PC-9 (cell line): ENCODE measurements around the gene CBFA2T3. TPM values are rescaled to one million over a fixed set of nuclear protein-coding genes. Genes with fewer than 3 reads are reported as not detected.

Experiments
- BruUV-seq: library from RNA; stranded (reverse); fragments of 400-500 nt; replicated peaks from 2 replicates; lab custom pipeline; 2021; lab: Mats Ljungman, UMichigan
- CTCF ChIA-PET: fragments of 300-600 bp; sonication (Branson Sonifier 250); formaldehyde crosslinking; loops from one replicate; lab custom pipeline; 2022; ENCODE audit warnings: antibody characterized with exemption; lab: Charles Lee
- POLR2A ChIA-PET: fragments of 300-600 bp; sonication (Branson Sonifier 250); formaldehyde crosslinking; loops from one replicate; lab custom pipeline; 2022; ENCODE audit warnings: antibody characterized with exemption; ENCODE audit not compliant: unreplicated experiment; lab: Charles Lee
- DNase-seq, 2 experiments: peaks; one replicate each; pipeline versions ENCODE4 v3.0.0 to v3.0.0-alpha.2; 2015 to 2022; ENCODE audit warnings: mixed read lengths in 1 of 2
- H2AFZ ChIP-seq: fragments of 200-600 bp; sonication (generic); 2 replicates; pipeline ENCODE4 v1.8.1; 2017; ENCODE audit warnings: antibody characterized with exemption
- H3F3A ChIP-seq: fragments of 200-600 bp; sonication (generic); 2 replicates; pipeline ENCODE4 v1.8.1; 2017; ENCODE audit warnings: antibody characterized with exemption, mild to moderate bottlenecking, low read depth; ENCODE audit not compliant: insufficient read depth
- H3K27ac ChIP-seq: fragments of 200-600 bp; sonication (generic); 2 replicates; pipeline ENCODE4 v1.6.1; 2016; ENCODE audit warnings: mixed run types
- H3K27me3 ChIP-seq: fragments of 200-600 bp; sonication (generic); 2 replicates; pipeline ENCODE4 v1.6.1; 2016; ENCODE audit warnings: low read depth, mixed run types; ENCODE audit not compliant: insufficient read depth
- H3K36me3 ChIP-seq: fragments of 200-600 bp; sonication (generic); 2 replicates; pipeline ENCODE4 v1.6.1; 2016; ENCODE audit warnings: low read depth, mixed run types
- H3K4me1 ChIP-seq: fragments of 200-600 bp; sonication (generic); replicated peaks from 2 replicates; pipeline ENCODE4 v1.6.1; 2016; ENCODE audit warnings: mixed run types; ENCODE audit not compliant: insufficient read depth
- H3K4me2 ChIP-seq: fragments of 200-600 bp; sonication (generic); 2 replicates; pipeline ENCODE4 v1.6.1; 2017; ENCODE audit warnings: mixed run types
- H3K4me3 ChIP-seq: fragments of 200-600 bp; sonication (generic); 2 replicates; pipeline ENCODE4 v1.6.1; 2016; ENCODE audit warnings: mixed run types
- H3K79me2 ChIP-seq: fragments of 200-600 bp; sonication (generic); 2 replicates; pipeline ENCODE4 v1.6.1; 2017; ENCODE audit warnings: low read depth, mixed run types
- H3K9me2 ChIP-seq: fragments of 200-600 bp; sonication (generic); 2 replicates; pipeline ENCODE4 v1.8.1; 2017; ENCODE audit warnings: mild to moderate bottlenecking; ENCODE audit not compliant: insufficient read depth
- H3K9me3 ChIP-seq: fragments of 200-600 bp; sonication (generic); 2 replicates; pipeline ENCODE4 v1.8.1; 2016; ENCODE audit warnings: low read depth; ENCODE audit not compliant: insufficient read depth
- H4K20me1 ChIP-seq: fragments of 200-600 bp; sonication (generic); 2 replicates; pipeline ENCODE4 v1.8.1; 2017; ENCODE audit not compliant: insufficient read depth
- CTCF ChIP-seq: fragments of 200-600 bp; sonication (generic); conservative IDR thresholded peaks from 2 replicates; pipeline ENCODE4 v1.6.1; 2017; ENCODE audit warnings: mixed run types, antibody characterized with exemption, mild to moderate bottlenecking, moderate library complexity
- EZH2 ChIP-seq: fragments of 200-600 bp; sonication (generic); IDR thresholded peaks from 2 replicates; pipeline ENCODE4 v1.8.0; 2017; ENCODE audit warnings: antibody characterized with exemption, low read depth
- intact Hi-C: fragments of 100-400 bp; cut with micrococcal nuclease; formaldehyde crosslinking; loops from one replicate; pipeline ENCODE4 v1.10.0; 2022; ENCODE audit not compliant: unreplicated experiment
- total RNA-seq: library from RNA; stranded (reverse); gene quantifications from 2 replicates; pipeline ENCODE4 v1.2.3, GENCODE V29; 2021

CBFA2T3 gene
- total RNA-seq, 1 experiment from 2014 or later: 1.0 TPM

- ChIA-PET CTCF (no interaction called here), POLR2A (no interaction called here)
- no peaks in the 10 kb centered on the region for H3K9me3 ChIP-seq
- H3K79me2 ChIP-seq: no peaks in the 10 kb centered on the region
- H3K4me1 ChIP-seq: no peaks in the 10 kb centered on the region
- H4K20me1 ChIP-seq: no peaks in the 10 kb centered on the region
- H3K27ac ChIP-seq: no peak overlapping the region
- no peaks in the 10 kb centered on the region for H3K9me2 ChIP-seq
- no peak overlapping the region for H3K4me2 ChIP-seq
- BruUV-seq: no TSS peak
- no peak overlapping the region for H3K4me3 ChIP-seq
- no peaks in the 10 kb centered on the region for H3K36me3 ChIP-seq
- H3F3A ChIP-seq: no peaks in the 10 kb centered on the region
- H3K27me3 ChIP-seq: peaks cover 85% of the 10 kb centered on the region
- H2AFZ ChIP-seq: no peak overlapping the region
- TF ChIP-seq CTCF (no peak), EZH2 (no peak)
- intact Hi-C loops: no loop called here
- no peak for DNase-seq
Observed at GRCh38 chr16:88960516-88960915, 16.5 kb downstream of the CBFA2T3 start.

- CTCF ChIA-PET: no interaction called here
- Histone ChIP-seq H3K4me3 (no peak overlapping the region), H3K9me3 (no peaks in the 10 kb centered on the region), H3F3A (no peaks in the 10 kb centered on the region), H3K4me2 (no peak overlapping the region), H3K79me2 (no peaks in the 10 kb centered on the region), H3K27ac (no peak overlapping the region), H3K4me1 (no peaks in the 10 kb centered on the region), H3K9me2 (no peaks in the 10 kb centered on the region), H2AFZ (no peak overlapping the region), H3K36me3 (no peaks in the 10 kb centered on the region), H3K27me3 (peaks cover 73% of the 10 kb centered on the region), H4K20me1 (no peaks in the 10 kb centered on the region)
- intact Hi-C loops: no loop called here
- TF ChIP-seq CTCF (no peak), EZH2 (no peak)
- no peak for DNase-seq
- BruUV-seq: no TSS peak
- POLR2A ChIA-PET: no interaction called here
Observed at GRCh38 chr16:88959022-88959421, 18.0 kb downstream of the CBFA2T3 start.

- Histone ChIP-seq H3K27ac (no peak overlapping the region), H3F3A (no peaks in the 10 kb centered on the region), H3K9me3 (no peaks in the 10 kb centered on the region), H3K4me2 (no peak overlapping the region), H3K9me2 (no peaks in the 10 kb centered on the region), H3K4me1 (no peaks in the 10 kb centered on the region), H3K27me3 (peaks cover 63% of the 10 kb centered on the region), H3K79me2 (no peaks in the 10 kb centered on the region), H4K20me1 (no peaks in the 10 kb centered on the region), H2AFZ (no peak overlapping the region), H3K36me3 (no peaks in the 10 kb centered on the region), H3K4me3 (no peak overlapping the region)
- no peak for DNase-seq
- POLR2A ChIA-PET: interaction anchor here (0.6 kb wide), 1 partner anchor 23 kb away, joined by 3 read pairs; no protein-coding TSS in a partner anchor
- TF ChIP-seq CTCF: no peak
- no TSS peak for BruUV-seq
- CTCF ChIA-PET: no interaction called here
- intact Hi-C loops: no loop called here
Observed at GRCh38 chr16:88957887-88958577, 19.0 kb downstream of the CBFA2T3 start.
